ENCODE results near the gene KIAA0825. TPM values are rescaled to one million over a fixed set of nuclear protein-coding genes. Genes with fewer than 3 reads are reported as not detected.

Gene KIAA0825
- polyA plus RNA-seq, 3 donors = 0.56 to 1.3 (median 0.89) TPM

GRCh38 chr5:94184870-94185269, 433.5 kb downstream of the KIAA0825 start:
- Histone ChIP-seq H2AFZ (ENCODE audit: insufficient read depth, low read depth, low read length, poor library complexity, severe bottlenecking) (no peak overlapping the region), H3K4me2 (replicated peaks; ENCODE audit: extremely low read depth, low read length, poor library complexity, severe bottlenecking) (no peak overlapping the region), H3K36me3 (replicated peaks in 1 of 2; ENCODE audit: control insufficient read depth in 1 of 2, insufficient read depth in 2 of 2, low read length in 2 of 2) (no peaks in the 10 kb centered on the region), H3K4me1 (ENCODE audit: control insufficient read depth in 1 of 2, insufficient read depth in 2 of 2, low read length in 2 of 2) (no peaks in the 10 kb centered on the region), H3K4me3 (replicated peaks in 1 of 3; ENCODE audit: low read depth in 2 of 3, low read length in 3 of 3) (no peak overlapping the region), H3K27ac (ENCODE audit: low read depth in 1 of 2, low read length in 2 of 2) (no peak overlapping the region), H3K79me2 (ENCODE audit: insufficient read depth, low read length) (no peaks in the 10 kb centered on the region), H4K20me1 (ENCODE audit: insufficient read depth, low read length) (no peaks in the 10 kb centered on the region), H3K27me3 (ENCODE audit: control insufficient read depth in 2 of 2, insufficient read depth in 2 of 2, low read length in 2 of 2) (no peaks in the 10 kb centered on the region), H3K9me3 (replicated peaks in 1 of 2; ENCODE audit: control insufficient read depth in 1 of 2, insufficient read depth in 1 of 2, low read length in 2 of 2) (no peaks in the 10 kb centered on the region), H3K9ac (ENCODE audit: insufficient read depth, low read length, poor library complexity, severe bottlenecking) (no peak overlapping the region)
- intact Hi-C loops (cut with micrococcal nuclease) = no loop called here
- no peak for DNase-seq
- Mint-ChIP-seq H3K27ac (no peak overlapping the region), H3K27me3 (ENCODE audit: low read depth in 3 of 3) (no peaks in the 10 kb centered on the region), H3K36me3 (no peaks in the 10 kb centered on the region), H3K9me3 (peaks cover 0 to 9% (median 3%) of the 10 kb centered on the region in 7 donors), H3K4me3 (no peak overlapping the region), H3K4me1 (no peaks in the 10 kb centered on the region)
- no peak for TF ChIP-seq CTCF (IDR thresholded peaks at IDR 0.05)
- WGBS (ENCODE audit: insufficient coverage) = 100% methylated on average over 1 of the region's 1 CpG

GRCh38 chr5:94181895-94182294, 436.5 kb downstream of the KIAA0825 start:
- Mint-ChIP-seq H3K27ac (no peak overlapping the region), H3K4me1 (no peaks in the 10 kb centered on the region), H3K36me3 (no peaks in the 10 kb centered on the region), H3K4me3 (no peak overlapping the region), H3K27me3 (ENCODE audit: low read depth in 3 of 3) (no peaks in the 10 kb centered on the region), H3K9me3 (peaks cover 0 to 7% (median 0%) of the 10 kb centered on the region in 7 donors)
- no peaks in the 10 kb centered on the region for H3K79me2 ChIP-seq (ENCODE audit: insufficient read depth, low read length)
- 100% methylated on average over 2 of the region's 2 CpGs for WGBS (ENCODE audit: insufficient coverage)
- no peak overlapping the region for H2AFZ ChIP-seq (ENCODE audit: insufficient read depth, low read depth, low read length, poor library complexity, severe bottlenecking)
- no peaks in the 10 kb centered on the region for H3K36me3 ChIP-seq (replicated peaks in 1 of 2; ENCODE audit: control insufficient read depth in 1 of 2, insufficient read depth in 2 of 2, low read length in 2 of 2)
- no peaks in the 10 kb centered on the region for H3K9me3 ChIP-seq (replicated peaks in 1 of 2; ENCODE audit: control insufficient read depth in 1 of 2, insufficient read depth in 1 of 2, low read length in 2 of 2)
- no peaks in the 10 kb centered on the region for H3K4me1 ChIP-seq (ENCODE audit: control insufficient read depth in 1 of 2, insufficient read depth in 2 of 2, low read length in 2 of 2)
- no peak for DNase-seq
- intact Hi-C loops (cut with micrococcal nuclease) = no loop called here
- H3K4me3 ChIP-seq (replicated peaks in 1 of 3; ENCODE audit: low read depth in 2 of 3, low read length in 3 of 3) = no peak overlapping the region
- H3K27ac ChIP-seq (ENCODE audit: low read depth in 1 of 2, low read length in 2 of 2) = no peak overlapping the region
- no peak overlapping the region for H3K4me2 ChIP-seq (replicated peaks; ENCODE audit: extremely low read depth, low read length, poor library complexity, severe bottlenecking)
- no peak for TF ChIP-seq CTCF (IDR thresholded peaks at IDR 0.05)
- H3K9ac ChIP-seq (ENCODE audit: insufficient read depth, low read length, poor library complexity, severe bottlenecking) = no peak overlapping the region
- no peaks in the 10 kb centered on the region for H3K27me3 ChIP-seq (ENCODE audit: control insufficient read depth in 2 of 2, insufficient read depth in 2 of 2, low read length in 2 of 2)
- no peaks in the 10 kb centered on the region for H4K20me1 ChIP-seq (ENCODE audit: insufficient read depth, low read length)

Data from CD14-positive monocyte (primary cell).